ENCODE results near the gene MAP3K20. TPM values are rescaled to one million over a fixed set of nuclear protein-coding genes. Genes with fewer than 3 reads are reported as not detected.
A peak's percentile ranks its signal among the peaks of the same experiment; 100 is the strongest.
"Not testable (repeated sequence)": the region's sequence is repeated elsewhere in the genome, so short reads cannot be mapped to it uniquely, and the experiment has no call there.

MAP3K20 gene
- total RNA-seq, 2 donors from 2014 or later: 4.3 to 12.0 TPM

DNA sequence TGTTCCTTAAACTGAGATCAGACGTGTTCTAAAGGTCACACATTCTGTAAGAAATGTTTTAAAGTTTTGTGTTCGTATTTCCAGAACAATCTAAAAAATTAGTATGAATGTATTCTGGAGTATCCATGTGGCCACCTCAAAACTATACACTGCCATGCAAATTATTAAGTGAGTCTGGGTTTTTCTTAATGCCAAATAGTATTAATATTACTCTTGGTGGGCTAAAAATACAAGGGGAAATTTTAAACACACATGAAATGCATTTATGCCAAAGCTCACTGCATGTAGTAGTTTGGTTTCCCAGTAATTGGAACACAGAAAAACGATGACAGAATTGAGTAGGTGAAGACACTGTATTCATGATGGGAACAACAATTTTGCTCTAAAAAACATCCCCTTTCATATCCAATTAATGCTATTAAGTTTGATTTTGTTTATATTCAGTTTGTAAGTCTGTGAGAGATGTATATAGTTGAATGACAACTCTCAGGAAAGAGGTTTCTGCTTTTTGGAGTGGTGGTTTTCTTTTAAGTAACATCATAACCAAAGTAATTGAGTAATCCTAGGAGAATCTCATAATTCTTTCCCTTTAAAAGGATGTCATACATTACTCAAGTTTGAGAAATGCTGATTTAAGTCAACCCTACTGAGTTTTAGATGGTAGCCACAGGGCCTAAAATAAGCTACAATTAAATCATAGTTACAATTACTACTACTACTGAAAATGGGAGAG is 203.3 kb downstream of the MAP3K20 start:
- no peaks in the 10 kb centered on the region for H3K36me3 Mint-ChIP-seq
- peak overlapping the region in 1 of 2 donors; percentile 2 for H3K27ac Mint-ChIP-seq
- ATAC-seq: peak in 1 of 2 donors; percentile 94
- DNase-seq (ENCODE audit: low spot score in 2 of 2): no peak
- peaks cover 0 to 6% of the 10 kb centered on the region in 2 donors for H3K9me3 Mint-ChIP-seq

DNA sequence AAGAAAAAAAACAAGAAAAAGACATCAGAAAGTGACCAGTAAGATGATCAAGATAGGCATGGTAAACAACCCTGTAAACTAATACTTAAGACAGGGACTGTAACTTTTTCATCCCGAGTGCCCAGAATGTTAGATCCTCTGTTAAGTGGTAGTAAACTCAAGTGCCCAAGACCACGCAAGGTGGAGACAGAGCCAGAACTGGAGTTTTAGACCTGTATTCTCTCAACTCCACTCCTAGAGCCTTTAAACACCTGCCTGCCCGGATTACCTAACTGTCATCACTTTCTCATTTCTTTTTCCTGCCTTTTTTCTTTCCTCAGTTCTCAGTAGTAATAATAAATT is 203.9 kb downstream of the MAP3K20 start:
- DNase-seq (ENCODE audit: low spot score in 2 of 2) (no peak), ATAC-seq (peak in 1 of 2 donors; percentile 58)
- H3K27ac Mint-ChIP-seq: peak overlapping the region in 1 of 2 donors; percentile 40
- H3K36me3 Mint-ChIP-seq: no peaks in the 10 kb centered on the region
- peaks cover 0 to 6% of the 10 kb centered on the region in 2 donors for H3K9me3 Mint-ChIP-seq

DNA sequence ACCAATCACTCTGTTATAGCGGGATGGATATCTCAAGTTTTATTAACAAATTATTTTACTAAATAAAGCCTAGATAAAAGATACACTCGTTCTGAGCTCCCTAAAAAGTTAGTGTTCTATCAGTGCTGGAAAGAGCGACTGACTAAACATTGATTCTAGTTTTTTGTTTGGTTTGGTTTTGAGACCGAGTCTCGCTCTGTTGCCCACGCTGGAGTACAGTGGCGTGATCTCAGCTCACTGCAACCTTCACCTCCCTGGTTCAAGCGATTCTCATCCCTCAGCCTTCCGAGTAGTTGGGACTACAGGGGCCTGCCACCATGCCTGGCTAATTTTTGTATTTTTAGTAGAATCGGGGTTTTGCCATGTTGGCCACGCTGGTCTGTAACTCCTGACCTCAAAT is 205.2 kb downstream of the MAP3K20 start:
- no peaks in the 10 kb centered on the region for H3K36me3 Mint-ChIP-seq
- ATAC-seq (no peak), DNase-seq (ENCODE audit: low spot score in 2 of 2) (no peak)
- peaks cover 0 to under 1% of the 10 kb centered on the region in 2 donors for H3K9me3 Mint-ChIP-seq
- no peak overlapping the region for H3K27ac Mint-ChIP-seq

DNA sequence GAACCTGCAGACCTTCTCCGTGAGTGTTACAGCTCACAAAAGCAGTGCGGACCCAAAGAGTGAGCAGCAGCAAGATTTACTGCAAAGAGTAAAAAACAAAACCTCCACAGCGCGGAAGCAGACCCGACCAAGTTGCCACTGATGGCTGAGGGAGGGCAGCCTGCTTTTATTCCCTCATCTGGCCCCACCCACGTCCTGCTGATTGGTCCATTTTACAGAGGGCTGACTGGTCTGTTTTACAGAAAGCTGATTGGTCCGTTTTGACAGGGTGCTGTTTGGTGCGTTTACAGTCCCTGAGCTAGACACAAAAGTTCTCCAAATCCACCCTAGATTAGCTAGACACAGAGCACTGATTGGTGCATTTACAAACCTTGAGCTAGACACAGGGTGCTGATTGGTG is 206.3 kb downstream of the MAP3K20 start:
- not testable (repeated sequence) for H3K27ac Mint-ChIP-seq; ATAC-seq; DNase-seq (ENCODE audit: low spot score in 2 of 2); H3K36me3 Mint-ChIP-seq; H3K9me3 Mint-ChIP-seq

DNA sequence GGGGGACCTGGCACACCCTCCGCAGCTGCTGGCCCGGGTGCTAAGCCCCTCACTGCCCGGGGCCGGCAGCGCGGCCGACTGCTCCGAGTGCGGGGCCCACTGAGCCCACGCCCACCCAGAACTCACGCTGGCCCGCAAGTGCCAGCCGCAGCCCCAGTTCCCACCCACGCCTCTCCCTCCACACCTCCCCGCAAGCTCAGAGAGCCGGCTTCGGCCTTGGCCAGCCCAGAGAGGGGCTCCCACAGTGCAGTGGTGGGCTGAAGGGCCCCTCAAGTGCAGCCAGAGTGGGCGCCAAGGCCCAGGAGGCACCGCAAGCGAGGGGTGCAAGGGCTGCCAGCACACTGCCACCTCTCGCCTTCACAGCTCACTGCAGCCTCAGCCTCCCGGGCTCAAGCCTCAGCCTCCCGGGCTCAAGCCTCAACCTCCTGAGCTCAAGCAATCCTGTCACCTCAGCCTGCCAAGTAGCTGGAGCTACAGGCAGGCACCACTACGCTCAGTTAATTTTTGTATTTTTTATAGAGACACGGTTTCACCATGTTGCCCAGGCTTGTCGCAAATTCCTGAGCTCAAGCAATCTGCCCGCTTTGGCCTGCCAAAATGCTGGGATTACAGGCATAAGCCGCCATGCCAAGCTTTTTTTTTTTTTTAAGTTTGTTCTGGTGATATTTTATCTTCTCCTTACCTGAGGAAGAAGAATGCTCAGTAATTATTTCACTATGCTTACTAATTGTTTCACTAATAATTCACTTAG is 207.3 kb downstream of the MAP3K20 start:
- no peak for ATAC-seq
- no peaks in the 10 kb centered on the region for H3K36me3 Mint-ChIP-seq
- H3K27ac Mint-ChIP-seq: no peak overlapping the region
- DNase-seq (ENCODE audit: low spot score in 2 of 2): no peak
- no peaks in the 10 kb centered on the region for H3K9me3 Mint-ChIP-seq

DNA sequence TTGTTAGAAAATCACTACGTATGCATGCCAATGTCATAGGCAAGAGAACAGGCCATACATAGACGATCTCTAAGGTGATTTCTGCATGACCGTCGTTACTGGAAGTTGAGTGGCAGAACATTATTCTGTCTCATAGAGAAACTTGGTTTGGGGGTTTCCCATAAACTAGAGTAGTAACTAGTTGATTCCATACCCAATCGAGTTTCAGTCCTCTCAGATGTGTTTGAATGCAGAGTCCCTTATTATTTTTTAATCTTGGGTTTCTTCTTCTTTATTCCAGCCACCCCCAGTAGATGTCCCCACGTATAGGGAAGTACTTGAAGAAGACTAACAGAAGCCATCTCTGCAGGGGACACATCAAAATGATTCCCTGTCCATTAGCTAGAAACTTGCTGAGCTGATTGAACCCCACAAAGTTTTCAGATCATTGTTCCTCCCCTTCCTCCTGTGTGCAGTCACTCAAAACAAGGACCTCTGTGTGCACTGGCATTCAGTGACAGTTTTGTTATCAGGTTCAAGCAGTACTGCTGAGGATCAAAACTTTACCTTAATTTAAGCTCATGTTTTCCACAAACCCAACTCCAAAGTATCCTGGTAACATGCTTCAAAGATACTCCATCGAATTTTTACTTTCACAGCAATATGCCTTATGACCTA is 210.6 kb downstream of the MAP3K20 start:
- DNase-seq (ENCODE audit: low spot score in 2 of 2) (no peak), ATAC-seq (peak; percentile 48 to 83)

DNA sequence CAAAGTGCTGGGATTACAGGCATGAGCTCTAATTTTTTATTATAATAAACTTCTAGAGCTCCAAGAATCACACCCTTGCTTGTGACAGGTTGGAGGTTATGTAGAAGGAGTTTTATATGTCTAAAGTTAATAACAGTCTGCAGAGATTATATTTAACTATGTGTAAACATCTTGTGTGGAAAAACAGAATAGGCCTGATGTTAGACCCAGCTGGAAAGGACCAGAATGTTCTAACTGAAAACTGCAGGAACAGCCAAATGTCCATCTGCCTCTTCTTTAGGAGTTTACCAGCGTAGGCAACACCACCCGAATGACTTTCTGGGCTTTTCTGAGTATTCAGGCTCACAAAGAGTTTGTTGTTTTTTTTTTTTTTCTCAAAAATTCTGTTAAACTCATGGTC is 211.9 kb downstream of the MAP3K20 start:
- ATAC-seq: no peak
- no peaks in the 10 kb centered on the region for H3K9me3 Mint-ChIP-seq
- H3K36me3 Mint-ChIP-seq: no peaks in the 10 kb centered on the region
- DNase-seq (ENCODE audit: low spot score in 2 of 2): no peak
- no peak overlapping the region for H3K27ac Mint-ChIP-seq

More for the DNA sequence above, 210.6 kb downstream of the MAP3K20 start:
- Mint-ChIP-seq H3K9me3 (no peaks in the 10 kb centered on the region), H3K27ac (peak overlapping the region in 1 of 2 donors; percentile 79), H3K36me3 (no peaks in the 10 kb centered on the region)

DNA sequence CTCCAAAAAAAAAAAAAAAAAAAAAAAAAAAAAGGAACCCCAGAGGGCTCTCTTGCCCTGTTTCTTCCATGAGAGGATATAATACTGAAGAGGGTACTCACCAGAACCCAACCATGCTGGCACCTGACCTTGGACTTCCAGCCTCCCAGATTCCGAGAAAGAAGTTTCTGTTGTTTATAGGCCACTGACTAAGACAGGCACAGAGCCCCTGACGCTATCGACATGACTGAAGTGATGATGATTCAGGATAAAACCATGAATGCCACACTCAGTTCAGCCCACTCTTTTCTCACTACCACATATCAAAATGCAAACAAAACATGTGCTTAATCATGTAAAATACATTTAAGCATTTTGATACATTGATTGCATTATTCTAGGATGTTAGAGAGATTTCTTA is 212.9 kb downstream of the MAP3K20 start:
- DNase-seq (ENCODE audit: low spot score in 2 of 2) (no peak), ATAC-seq (peak; percentile 56 to 89)
- Mint-ChIP-seq H3K9me3 (no peaks in the 10 kb centered on the region), H3K27ac (peak overlapping the region in 1 of 2 donors; percentile 9), H3K36me3 (no peaks in the 10 kb centered on the region)

DNA sequence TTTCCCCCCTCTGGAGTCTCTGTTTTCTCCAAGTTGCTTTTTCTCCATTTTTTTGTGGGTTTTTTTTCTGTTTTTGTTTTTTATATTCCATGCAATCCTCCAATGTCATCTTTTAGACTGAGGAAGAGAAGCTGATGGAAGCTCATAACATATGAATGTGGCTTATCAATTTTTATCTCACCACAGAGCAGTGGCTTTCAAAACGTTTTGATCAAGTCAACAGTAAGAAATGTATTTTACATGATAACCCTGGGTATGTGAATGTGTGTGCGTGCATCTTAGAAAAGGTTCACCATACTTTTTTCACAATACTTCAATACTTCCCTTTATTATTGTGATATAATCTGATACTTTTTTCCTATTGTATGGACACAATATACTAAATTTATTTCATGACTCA is 214.4 kb downstream of the MAP3K20 start:
- Mint-ChIP-seq H3K9me3 (no peaks in the 10 kb centered on the region), H3K27ac (peak overlapping the region in 1 of 2 donors; percentile 34)

DNA sequence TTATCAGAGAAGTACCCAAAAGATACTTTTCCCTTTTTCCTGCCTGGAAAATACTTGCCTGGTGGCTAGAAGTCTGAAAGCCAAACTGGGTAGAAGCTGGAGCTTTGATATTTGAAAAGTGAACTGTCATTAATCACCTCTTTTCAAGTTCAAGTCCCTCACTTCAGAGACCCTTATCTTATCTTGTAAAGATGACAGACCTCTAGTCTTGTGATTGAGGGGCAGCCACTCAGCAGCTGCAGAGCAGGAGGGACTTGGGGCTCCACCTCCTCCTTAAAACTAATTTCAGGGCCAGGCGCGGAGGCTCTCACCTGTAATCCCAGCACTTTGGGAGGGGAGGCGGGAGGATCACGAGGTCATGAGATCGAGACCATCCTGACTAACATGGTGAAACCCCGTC is 214.9 kb downstream of the MAP3K20 start:
- no peak overlapping the region for H3K27ac Mint-ChIP-seq
- H3K36me3 Mint-ChIP-seq: no peaks in the 10 kb centered on the region
- ATAC-seq: no peak
- no peak for DNase-seq (ENCODE audit: low spot score in 2 of 2)
- H3K9me3 Mint-ChIP-seq: no peaks in the 10 kb centered on the region

More for the DNA sequence above, 214.4 kb downstream of the MAP3K20 start:
- H3K36me3 Mint-ChIP-seq: no peaks in the 10 kb centered on the region
- ATAC-seq (no peak), DNase-seq (ENCODE audit: low spot score in 2 of 2) (no peak)

DNA sequence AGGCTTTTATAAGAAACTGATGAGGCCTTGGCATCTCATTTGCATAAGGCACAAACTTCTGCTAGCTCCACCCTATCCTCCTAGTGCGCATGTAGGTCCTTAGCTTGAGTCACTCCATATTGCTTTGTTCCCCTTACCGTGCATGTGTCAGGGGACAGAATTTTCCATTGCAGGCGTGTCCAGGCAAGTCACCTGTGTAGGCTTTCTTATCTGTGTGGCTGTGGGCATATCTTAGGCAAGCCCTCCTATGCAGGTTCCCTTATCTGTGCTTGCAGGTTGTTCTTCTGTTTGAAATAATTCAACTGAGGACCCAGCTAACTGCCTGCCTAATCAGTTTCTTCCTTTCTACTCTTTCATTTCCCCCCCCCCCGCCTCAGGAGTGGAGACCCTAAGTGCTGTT is 215.8 kb downstream of the MAP3K20 start:
- no peak overlapping the region for H3K27ac Mint-ChIP-seq
- no peaks in the 10 kb centered on the region for H3K9me3 Mint-ChIP-seq
- DNase-seq (ENCODE audit: low spot score in 2 of 2) (no peak), ATAC-seq (no peak)
- H3K36me3 Mint-ChIP-seq: no peaks in the 10 kb centered on the region

DNA sequence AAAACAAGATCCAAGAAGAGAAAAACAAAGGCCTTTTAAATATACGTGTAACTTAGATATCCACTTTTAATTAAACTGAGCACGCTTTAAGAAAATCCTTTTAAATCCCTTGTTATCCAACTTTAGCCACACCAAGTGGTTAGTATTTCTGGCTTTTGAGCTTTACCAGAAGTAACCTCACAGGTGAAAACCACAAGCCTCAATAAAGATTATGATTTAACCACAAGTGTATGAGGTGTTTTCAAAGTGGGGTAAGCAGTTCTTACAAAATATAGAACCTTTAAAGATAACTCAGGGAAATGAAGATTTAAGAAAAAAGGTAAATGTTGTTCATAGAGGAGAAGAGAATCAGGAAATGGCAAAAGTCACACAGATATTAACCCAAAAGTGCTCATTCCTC is 220.6 kb downstream of the MAP3K20 start:
- no peak for ATAC-seq
- Mint-ChIP-seq H3K36me3 (peaks cover 24 to 29% of the 10 kb centered on the region in 2 donors), H3K9me3 (peaks cover 19 to 24% of the 10 kb centered on the region in 2 donors), H3K27ac (no peak overlapping the region)
- DNase-seq (ENCODE audit: low spot score in 2 of 2): no peak

DNA sequence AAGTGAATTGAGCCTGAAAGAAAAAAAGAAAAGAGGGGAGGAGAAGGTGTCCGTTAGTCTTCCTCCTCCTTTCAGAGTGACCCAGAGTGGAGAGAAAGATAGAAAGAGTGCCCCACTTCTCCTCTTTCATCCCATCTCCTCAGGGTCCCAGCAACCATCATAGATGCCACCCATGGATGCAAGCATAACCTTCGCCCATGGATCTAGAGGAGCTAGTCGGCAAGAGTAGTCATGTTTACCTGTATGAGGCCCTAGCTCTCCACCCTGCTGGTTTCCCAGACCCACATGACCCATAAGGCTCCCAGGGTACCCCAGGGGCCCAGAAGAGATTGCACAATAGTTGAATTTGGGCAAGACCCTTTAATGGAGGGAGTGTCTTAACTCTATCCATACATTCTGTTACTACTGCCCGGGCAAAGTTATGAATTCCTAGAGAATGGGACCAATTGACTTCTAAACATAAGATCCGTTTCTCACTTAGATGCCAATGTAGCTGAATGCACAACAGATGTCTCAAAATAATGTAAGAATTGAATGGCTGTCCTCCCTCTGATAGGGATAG is 223.0 kb downstream of the MAP3K20 start:
- peaks cover 20 to 24% of the 10 kb centered on the region in 2 donors for H3K9me3 Mint-ChIP-seq
- ATAC-seq: no peak
- no peak overlapping the region for H3K27ac Mint-ChIP-seq
- no peak for DNase-seq (ENCODE audit: low spot score in 2 of 2)
- H3K36me3 Mint-ChIP-seq: peaks cover 24 to 36% of the 10 kb centered on the region in 2 donors

DNA sequence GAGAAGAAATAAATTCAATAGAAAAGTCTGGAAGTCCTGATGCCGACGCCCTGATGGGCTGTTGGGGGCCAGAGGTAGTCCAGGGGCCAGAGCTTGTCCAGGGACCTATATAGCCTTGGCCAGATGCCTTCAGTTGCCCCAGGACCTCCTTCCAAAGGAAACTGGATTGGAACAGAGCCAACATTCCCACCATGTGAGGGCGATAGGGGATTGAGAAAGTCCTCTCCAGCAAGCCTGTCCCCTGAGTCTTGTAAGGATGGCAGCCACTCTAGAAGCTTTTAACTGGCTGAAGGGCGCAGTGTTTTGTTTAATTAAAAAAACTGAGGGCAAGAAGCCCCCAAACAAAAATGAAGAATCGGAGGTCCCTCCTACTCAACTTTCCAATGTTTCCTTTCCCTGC is 224.1 kb downstream of the MAP3K20 start:
- ATAC-seq (no peak), DNase-seq (ENCODE audit: low spot score in 2 of 2) (no peak)
- Mint-ChIP-seq H3K36me3 (peaks cover 24 to 36% of the 10 kb centered on the region in 2 donors), H3K27ac (no peak overlapping the region), H3K9me3 (peaks cover 20 to 24% of the 10 kb centered on the region in 2 donors)

DNA sequence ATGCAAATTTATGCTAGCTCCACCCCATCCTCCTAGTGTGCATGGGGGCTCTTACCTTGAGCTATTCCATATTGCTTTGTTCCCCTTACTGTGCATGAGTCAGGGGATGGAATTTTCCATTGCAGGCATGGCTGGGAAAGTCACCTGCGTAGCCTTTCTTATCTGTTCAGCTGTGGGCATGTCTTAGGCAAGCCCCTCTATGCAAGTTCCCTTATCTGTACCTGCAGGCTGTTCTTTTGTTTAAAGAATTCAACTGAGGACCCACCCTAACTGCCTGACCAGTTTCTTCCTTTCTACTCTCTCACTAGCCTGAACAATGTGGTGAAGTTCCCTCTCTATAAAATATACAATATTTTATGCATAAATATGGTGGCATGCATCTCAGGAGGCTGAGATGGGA is 224.8 kb downstream of the MAP3K20 start:
- DNase-seq (ENCODE audit: low spot score in 2 of 2) (no peak), ATAC-seq (no peak)
- H3K27ac Mint-ChIP-seq: no peak overlapping the region
- peaks cover 20 to 24% of the 10 kb centered on the region in 2 donors for H3K9me3 Mint-ChIP-seq
- H3K36me3 Mint-ChIP-seq: peaks cover 24 to 36% of the 10 kb centered on the region in 2 donors

DNA sequence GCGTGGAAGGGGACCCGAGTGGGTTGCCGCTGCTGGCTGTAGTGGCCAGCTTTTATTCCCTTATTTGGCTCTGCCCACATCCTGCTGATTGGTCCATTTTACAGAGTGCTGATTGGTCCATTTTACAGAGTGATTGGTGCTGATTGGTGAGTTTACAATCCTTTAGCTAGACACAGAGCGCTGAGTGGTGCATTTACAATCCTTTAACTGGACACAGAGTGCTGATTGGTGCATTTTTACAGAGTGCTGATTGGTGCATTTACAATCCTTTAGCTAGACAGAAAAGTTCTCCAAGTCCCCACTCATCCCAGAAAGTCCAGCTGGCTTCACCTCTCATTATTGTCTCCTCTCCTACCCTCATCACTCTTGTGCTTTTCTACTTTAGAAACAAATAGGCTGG is 225.9 kb downstream of the MAP3K20 start:
- H3K9me3 Mint-ChIP-seq: peaks cover 20 to 24% of the 10 kb centered on the region in 2 donors
- peaks cover 24 to 36% of the 10 kb centered on the region in 2 donors for H3K36me3 Mint-ChIP-seq
- not testable (repeated sequence) for ATAC-seq; DNase-seq (ENCODE audit: low spot score in 2 of 2); H3K27ac Mint-ChIP-seq

DNA sequence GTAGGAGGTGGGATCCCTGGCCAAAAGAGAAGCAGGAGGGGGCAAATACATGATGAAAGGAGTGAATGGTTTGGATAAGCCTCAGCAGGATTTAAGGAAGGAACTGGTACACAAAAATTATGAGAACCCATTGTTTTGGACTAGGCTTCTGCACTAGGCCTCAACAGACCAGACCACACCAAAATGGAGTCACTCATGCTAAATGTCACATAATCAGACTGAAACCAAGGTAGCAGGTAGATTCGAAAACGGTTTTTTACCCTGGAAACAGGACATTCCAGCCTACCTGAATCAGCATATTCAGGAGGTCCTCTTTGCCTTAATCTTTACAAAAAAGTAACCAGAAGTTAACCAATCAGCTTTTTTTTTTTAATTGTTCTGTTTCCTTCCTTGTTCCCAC is 229.7 kb downstream of the MAP3K20 start:
- peak overlapping the region in 1 of 2 donors; percentile 81 for H3K27ac Mint-ChIP-seq
- no peak for DNase-seq (ENCODE audit: low spot score in 2 of 2)

More for the DNA sequence above, 229.7 kb downstream of the MAP3K20 start:
- Mint-ChIP-seq H3K9me3 (peaks cover 0 to 5% of the 10 kb centered on the region in 2 donors), H3K36me3 (peaks cover 0 to 10% of the 10 kb centered on the region in 2 donors)
- ATAC-seq: no peak

Measured in activated naive CD4-positive, alpha-beta T cell treated with anti-CD3 and anti-CD28 coated beads, Interleukin-2, amount 50 U/mL, for 72 hours (primary cell).